Gastrocnemius medialis (tissue), 4 donors: ENCODE measurements around the gene EYS. TPM values are rescaled to one million over a fixed set of nuclear protein-coding genes. Genes with fewer than 3 reads are reported as not detected.
"Not testable (repeated sequence)": the region's sequence is repeated elsewhere in the genome, so short reads cannot be mapped to it uniquely, and the experiment has no call there.

Experiments used
- ATAC-seq, 2 donors: fragments of 150-250 bp; one replicate each; pipeline ENCODE4 v1.9.1; 2016
- DNase-seq, 2 donors: peaks; one replicate each; pipeline ENCODE4 v3.0.0-alpha.2; 2019
- H3K27ac ChIP-seq, 4 donors: fragments of 200-600 bp; sonication (generic); 1 replicate in 1 of 4; 2 replicates in 3 of 4; pipeline ENCODE4 v1.5.1; 2016 to 2018; ENCODE audit warnings: mild to moderate bottlenecking in 2 of 4, moderate library complexity in 1 of 4
- H3K27me3 ChIP-seq, 3 donors: fragments of 200-600 bp; sonication (generic) in 2 of 3; 1 replicate in 1 of 3; 2 replicates in 2 of 3; pipeline versions ENCODE4 v1.5.1 to v1.6.0; 2016 to 2019; ENCODE audit warnings: mild to moderate bottlenecking in 1 of 3, moderate library complexity in 1 of 3
- H3K36me3 ChIP-seq, 2 donors: fragments of 200-600 bp; sonication (generic) in 1 of 2; one replicate each; pipeline ENCODE4 v1.5.1; 2017 to 2018
- H3K4me1 ChIP-seq, 2 donors: fragments of 200-600 bp; sonication (generic) in 1 of 2; one replicate each; pipeline ENCODE4 v1.5.1; 2016 to 2017; ENCODE audit warnings: mild to moderate bottlenecking in 2 of 2
- H3K4me3 ChIP-seq, 4 donors: fragments of 200-600 bp; sonication (generic) in 3 of 4; 1 replicate in 1 of 4; 2 replicates in 3 of 4; pipeline ENCODE4 v1.5.1; 2016 to 2019; ENCODE audit warnings: mild to moderate bottlenecking in 2 of 4
- H3K9me3 ChIP-seq, 3 donors: fragments of 200-600 bp; sonication (generic) in 2 of 3; 1 replicate in 1 of 3; 2 replicates in 2 of 3; pipeline ENCODE4 v1.5.1; 2016 to 2019
- CTCF ChIP-seq, 5 experiments: fragments of 450-650 bp in 3 of 5; fragments of 200-600 bp in 2 of 5; sonication (generic) in 2 of 5; IDR thresholded peaks in 4 of 5; conservative IDR thresholded peaks in 1 of 5; 1 replicate in 4 of 5; 2 replicates in 1 of 5; pipeline ENCODE4 v1.5.1; 2016 to 2019; ENCODE audit warnings: antibody characterized with exemption in 5 of 5, mild to moderate bottlenecking in 3 of 5, moderate library complexity in 3 of 5
- POLR2A ChIP-seq, 2 donors: fragments of 450-650 bp; IDR thresholded peaks; one replicate each; pipeline ENCODE4 v1.6.1; 2017; ENCODE audit warnings: antibody characterized with exemption in 2 of 2, mild to moderate bottlenecking in 2 of 2, moderate library complexity in 2 of 2
- in situ Hi-C, 4 donors: fragments of 200-750 bp; cut with MboI; loops; one replicate each; pipeline versions ENCODE4 v1.15.0 to v1.8.0; 2017; ENCODE audit warnings: low sequenced_read_pairs in 4 of 4
- intact Hi-C: fragments of 100-400 bp; cut with DNase I; formaldehyde crosslinking; loops from one replicate; pipeline ENCODE4 v1.15.1; 2023; ENCODE audit warnings: low total_unique reads
- total RNA-seq, 4 donors: library from RNA; depleted of rRNA; stranded (reverse); fragments of >200 nt; gene quantifications; one replicate each; pipeline versions ENCODE4 v1.1.0 to v1.2.3, GENCODE V29; 2016

Gene EYS
- total RNA-seq, 4 donors from 2014 or later = 0.20 TPM; not detected in 3

DNA sequence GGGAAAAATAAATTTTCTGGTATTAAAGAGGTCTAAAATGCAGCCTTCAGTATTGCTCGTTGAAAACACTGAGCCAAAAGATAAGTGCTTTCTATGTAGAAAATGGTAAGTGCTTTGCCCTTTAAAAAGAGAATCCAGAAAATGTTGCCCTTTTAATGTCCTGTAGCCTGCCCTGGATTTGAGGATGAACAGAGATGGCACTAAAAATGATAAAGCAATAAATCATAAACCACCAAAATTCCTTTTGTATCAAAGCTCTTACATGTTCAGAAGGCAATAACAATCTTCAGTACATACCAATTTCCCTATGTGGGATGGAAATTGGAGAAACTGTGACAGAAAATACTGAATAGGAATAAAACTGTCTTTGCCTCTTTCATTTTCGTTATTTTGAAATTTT, 1665.7 kb downstream of the EYS start:
- H3K4me1 ChIP-seq = no peaks in the 10 kb centered on the region
- H3K27me3 ChIP-seq = no peaks in the 10 kb centered on the region
- no peaks in the 10 kb centered on the region for H3K9me3 ChIP-seq
- intact Hi-C loops = no loop called here
- ATAC-seq (no peak), DNase-seq (no peak)
- TF ChIP-seq POLR2A (IDR thresholded peaks at IDR 0.05) (no peak), CTCF (IDR thresholded peaks at IDR 0.05 in 4 of 5, conservative IDR thresholded peaks at IDR 0.05 in 1 of 5) (no peak)
- H3K27ac ChIP-seq = no peak overlapping the region
- no peak overlapping the region for H3K4me3 ChIP-seq
- no peaks in the 10 kb centered on the region for H3K36me3 ChIP-seq
- in situ Hi-C loops = no loop called here

GRCh38 chr6:64040113-64040512, 1666.9 kb downstream of the EYS start:
- intact Hi-C loops (no loop called here), in situ Hi-C loops (no loop called here)
- Histone ChIP-seq H3K9me3 (no peaks in the 10 kb centered on the region), H3K27ac (no peak overlapping the region), H3K27me3 (no peaks in the 10 kb centered on the region), H3K4me1 (no peaks in the 10 kb centered on the region), H3K36me3 (no peaks in the 10 kb centered on the region), H3K4me3 (no peak overlapping the region)
- DNase-seq (no peak), ATAC-seq (no peak)
- no peak for TF ChIP-seq POLR2A (IDR thresholded peaks at IDR 0.05)
- no peak for TF ChIP-seq CTCF (IDR thresholded peaks at IDR 0.05 in 4 of 5, conservative IDR thresholded peaks at IDR 0.05 in 1 of 5)

DNA sequence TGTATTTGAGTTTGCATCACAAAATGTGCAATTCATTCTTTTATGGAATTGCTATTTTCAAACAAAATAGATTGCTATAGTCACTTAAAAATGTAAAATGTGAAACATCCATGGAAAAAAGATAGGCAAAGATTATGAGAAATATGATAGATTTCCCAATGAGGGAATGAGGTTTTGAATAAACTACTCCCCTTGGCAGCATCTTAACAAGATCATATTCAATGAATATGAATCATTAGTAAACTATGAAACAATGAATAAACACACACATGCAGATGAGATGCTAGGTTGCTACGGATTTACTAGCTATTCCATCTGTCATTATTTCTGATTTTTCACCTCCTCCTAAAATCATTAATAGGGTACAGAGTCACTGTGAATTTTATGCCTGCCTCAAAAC, 1669.6 kb downstream of the EYS start:
- H3K4me3 ChIP-seq = no peak overlapping the region
- H3K9me3 ChIP-seq = no peaks in the 10 kb centered on the region
- DNase-seq = no peak
- intact Hi-C loops = no loop called here
- TF ChIP-seq CTCF (IDR thresholded peaks at IDR 0.05 in 4 of 5, conservative IDR thresholded peaks at IDR 0.05 in 1 of 5) = no peak
- TF ChIP-seq POLR2A (IDR thresholded peaks at IDR 0.05) = no peak
- ATAC-seq = no peak
- in situ Hi-C loops = no loop called here
- no peaks in the 10 kb centered on the region for H3K36me3 ChIP-seq
- H3K27ac ChIP-seq = no peak overlapping the region
- H3K27me3 ChIP-seq = no peaks in the 10 kb centered on the region
- no peaks in the 10 kb centered on the region for H3K4me1 ChIP-seq

GRCh38 chr6:64034910-64035655, 1671.9 kb downstream of the EYS start:
- Histone ChIP-seq H3K4me3 (no peak overlapping the region), H3K9me3 (no peaks in the 10 kb centered on the region), H3K27me3 (no peaks in the 10 kb centered on the region), H3K27ac (no peak overlapping the region), H3K36me3 (no peaks in the 10 kb centered on the region), H3K4me1 (no peaks in the 10 kb centered on the region)
- DNase-seq (no peak), ATAC-seq (no peak)
- intact Hi-C loops = no loop called here
- in situ Hi-C loops = no loop called here
- TF ChIP-seq CTCF (IDR thresholded peaks at IDR 0.05 in 4 of 5, conservative IDR thresholded peaks at IDR 0.05 in 1 of 5) (no peak), POLR2A (IDR thresholded peaks at IDR 0.05) (no peak)

- no peak for TF ChIP-seq POLR2A (IDR thresholded peaks at IDR 0.05)
- TF ChIP-seq CTCF (IDR thresholded peaks at IDR 0.05 in 4 of 5, conservative IDR thresholded peaks at IDR 0.05 in 1 of 5) = no peak
Observed at GRCh38 chr6:64034291-64034690, 1672.7 kb downstream of the EYS start.

DNA sequence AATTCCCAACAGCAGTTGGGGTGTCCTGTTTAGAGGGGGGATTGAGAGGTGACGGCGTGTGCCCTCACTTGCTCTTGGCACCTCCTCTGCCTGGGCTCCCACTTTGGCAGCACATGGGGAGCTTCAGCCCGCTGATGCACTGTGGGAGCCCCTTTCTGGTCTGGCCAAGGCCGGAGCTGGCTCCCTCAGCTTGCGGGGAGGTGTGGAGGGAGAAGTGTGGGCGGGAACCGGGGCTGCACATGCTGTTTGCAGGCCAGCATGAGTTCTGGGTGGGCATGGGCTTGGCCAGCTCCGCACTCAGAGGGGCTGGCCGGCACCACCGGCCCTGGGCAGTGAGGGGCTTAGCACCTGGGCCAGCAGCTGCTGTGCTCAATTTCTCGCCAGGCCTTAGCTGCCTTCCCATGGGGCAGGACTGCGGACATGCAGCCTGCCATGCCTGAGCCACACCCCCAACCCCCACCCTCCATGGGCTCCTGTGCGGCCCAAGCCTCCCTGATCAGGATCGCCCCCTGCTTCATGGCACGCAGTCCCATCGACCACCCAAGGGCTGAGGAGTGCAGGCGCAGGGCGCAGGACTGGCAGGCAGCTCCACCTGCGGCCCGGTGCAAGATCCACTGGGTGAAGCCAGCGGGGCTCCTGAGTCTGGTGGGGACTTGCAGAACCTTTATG, 1675.9 kb downstream of the EYS start:
- H3K4me3 ChIP-seq, H3K27ac ChIP-seq, intact Hi-C loops, H3K9me3 ChIP-seq, DNase-seq, H3K27me3 ChIP-seq, H3K4me1 ChIP-seq, in situ Hi-C loops, ATAC-seq, H3K36me3 ChIP-seq: not testable (repeated sequence)

More at GRCh38 chr6:64034291-64034690, 1672.7 kb downstream of the EYS start:
- in situ Hi-C loops (no loop called here), intact Hi-C loops (no loop called here)
- no peak overlapping the region for H3K27ac ChIP-seq
- DNase-seq = no peak
- H3K36me3 ChIP-seq = no peaks in the 10 kb centered on the region
- no peak for ATAC-seq
- H3K4me3 ChIP-seq = no peak overlapping the region
- no peaks in the 10 kb centered on the region for H3K4me1 ChIP-seq
- H3K27me3 ChIP-seq = no peaks in the 10 kb centered on the region
- H3K9me3 ChIP-seq = no peaks in the 10 kb centered on the region
